Nephron (organoid): ENCODE results near the gene PSMA2.

Source experiments
- H3K27ac Mint-ChIP-seq, 3 experiments: 2 replicates each; pipeline ENCODE4 v1.8.0; 2020; ENCODE audit warnings: mixed read lengths in 3 of 3, mild to moderate bottlenecking in 2 of 3, moderate library complexity in 1 of 3
- H3K27me3 Mint-ChIP-seq: 2 replicates; pipeline ENCODE4 v1.8.0; 2021; ENCODE audit warnings: low read depth, mild to moderate bottlenecking, moderate library complexity, mixed read lengths
- H3K36me3 Mint-ChIP-seq: 2 replicates; pipeline ENCODE4 v1.8.0; 2020; ENCODE audit warnings: low read depth, mixed read lengths
- H3K4me1 Mint-ChIP-seq: 2 replicates; pipeline ENCODE4 v1.8.0; 2020; ENCODE audit warnings: mixed read lengths
- H3K4me3 Mint-ChIP-seq, 3 experiments: 2 replicates each; pipeline ENCODE4 v1.8.0; 2020; ENCODE audit warnings: mild to moderate bottlenecking in 3 of 3, mixed read lengths in 3 of 3, moderate library complexity in 2 of 3
- H3K9me3 Mint-ChIP-seq: 2 replicates; pipeline ENCODE4 v1.8.0; 2020; ENCODE audit warnings: mixed read lengths
- CTCF ChIP-seq, 3 experiments: fragments of 200-600 bp; sonication (generic); IDR thresholded peaks; one replicate each; pipeline ENCODE4 v1.5.0; 2021; ENCODE audit warnings: antibody characterized with exemption in 3 of 3; ENCODE audit not compliant: unreplicated experiment in 3 of 3

PSMA2 gene

GRCh38 chr7:42922017-42922753 lies 9.8 kb downstream of the PSMA2 start:
- H3K9me3 Mint-ChIP-seq: no peaks in the 10 kb centered on the region
- H3K4me1 Mint-ChIP-seq: no peaks in the 10 kb centered on the region
- H3K27me3 Mint-ChIP-seq: no peaks in the 10 kb centered on the region
- H3K4me3 Mint-ChIP-seq: no peak overlapping the region
- no peak for TF ChIP-seq CTCF (IDR thresholded peaks at IDR 0.05; ENCODE audit: unreplicated experiment in 3 of 3)
- peaks cover 75% of the 10 kb centered on the region for H3K36me3 Mint-ChIP-seq
- H3K27ac Mint-ChIP-seq: peak overlapping the region in 1 of 3 experiments; percentile 58

GRCh38 chr7:42915356-42915755 lies 16.6 kb downstream of the PSMA2 start:
- no peaks in the 10 kb centered on the region for H3K9me3 Mint-ChIP-seq
- H3K27ac Mint-ChIP-seq: peak overlapping the region; percentile 60 to 99 (median 99)
- H3K4me1 Mint-ChIP-seq: peaks cover 48% of the 10 kb centered on the region
- H3K27me3 Mint-ChIP-seq: no peaks in the 10 kb centered on the region
- peaks cover 57% of the 10 kb centered on the region for H3K36me3 Mint-ChIP-seq
- no peak overlapping the region for H3K4me3 Mint-ChIP-seq
- TF ChIP-seq CTCF (IDR thresholded peaks at IDR 0.05; ENCODE audit: unreplicated experiment in 3 of 3): no peak

GRCh38 chr7:42914421-42915045 lies 17.4 kb downstream of the PSMA2 start:
- Mint-ChIP-seq H3K36me3 (peaks cover 56% of the 10 kb centered on the region), H3K9me3 (no peaks in the 10 kb centered on the region), H3K4me1 (peaks cover 55% of the 10 kb centered on the region), H3K27me3 (no peaks in the 10 kb centered on the region), H3K27ac (peak overlapping the region; percentile 60 to 99 (median 99)), H3K4me3 (peak overlapping the region in 1 of 3 experiments; percentile 17)
- TF ChIP-seq CTCF (IDR thresholded peaks at IDR 0.05; ENCODE audit: unreplicated experiment in 3 of 3): no peak

- no peaks in the 10 kb centered on the region for H3K27me3 Mint-ChIP-seq
- H3K36me3 Mint-ChIP-seq: peaks cover 51% of the 10 kb centered on the region
- TF ChIP-seq CTCF (IDR thresholded peaks at IDR 0.05; ENCODE audit: unreplicated experiment in 3 of 3): no peak
- H3K27ac Mint-ChIP-seq: peak overlapping the region; percentile 96 to 99 (median 99)
- peaks cover 56% of the 10 kb centered on the region for H3K4me1 Mint-ChIP-seq
- H3K9me3 Mint-ChIP-seq: no peaks in the 10 kb centered on the region
- H3K4me3 Mint-ChIP-seq: peak overlapping the region in 2 of 3 experiments; percentile 59 to 85
Measured at GRCh38 chr7:42914009-42914408, 18.0 kb downstream of the PSMA2 start.

GRCh38 chr7:42913591-42913990 lies 18.4 kb downstream of the PSMA2 start:
- Mint-ChIP-seq H3K36me3 (peaks cover 47% of the 10 kb centered on the region), H3K9me3 (no peaks in the 10 kb centered on the region), H3K4me3 (peak overlapping the region in 2 of 3 experiments; percentile 59 to 85), H3K27ac (peak overlapping the region; percentile 96 to 99 (median 99)), H3K4me1 (peaks cover 56% of the 10 kb centered on the region), H3K27me3 (no peaks in the 10 kb centered on the region)
- TF ChIP-seq CTCF (IDR thresholded peaks at IDR 0.05; ENCODE audit: unreplicated experiment in 3 of 3): no peak
